HG03108 (cell line): ENCODE measurements around the gene CHCHD1.
"Not testable (repeated sequence)": the region's sequence is repeated elsewhere in the genome, so short reads cannot be mapped to it uniquely, and the experiment has no call there.

Source experiments
- ATAC-seq: cut with Tn5 transposase; IDR thresholded peaks from one replicate; pipeline ENCODE4 v1.9.1; 2021; ENCODE audit warnings: moderate library complexity; ENCODE audit not compliant: unreplicated experiment

The CHCHD1 gene

GRCh38 chr10:73809061-73809818 is 27.4 kb downstream of the CHCHD1 start:
- no peak for ATAC-seq

- ATAC-seq = no peak
Observed at GRCh38 chr10:73810358-73810734, 28.5 kb downstream of the CHCHD1 start.

DNA sequence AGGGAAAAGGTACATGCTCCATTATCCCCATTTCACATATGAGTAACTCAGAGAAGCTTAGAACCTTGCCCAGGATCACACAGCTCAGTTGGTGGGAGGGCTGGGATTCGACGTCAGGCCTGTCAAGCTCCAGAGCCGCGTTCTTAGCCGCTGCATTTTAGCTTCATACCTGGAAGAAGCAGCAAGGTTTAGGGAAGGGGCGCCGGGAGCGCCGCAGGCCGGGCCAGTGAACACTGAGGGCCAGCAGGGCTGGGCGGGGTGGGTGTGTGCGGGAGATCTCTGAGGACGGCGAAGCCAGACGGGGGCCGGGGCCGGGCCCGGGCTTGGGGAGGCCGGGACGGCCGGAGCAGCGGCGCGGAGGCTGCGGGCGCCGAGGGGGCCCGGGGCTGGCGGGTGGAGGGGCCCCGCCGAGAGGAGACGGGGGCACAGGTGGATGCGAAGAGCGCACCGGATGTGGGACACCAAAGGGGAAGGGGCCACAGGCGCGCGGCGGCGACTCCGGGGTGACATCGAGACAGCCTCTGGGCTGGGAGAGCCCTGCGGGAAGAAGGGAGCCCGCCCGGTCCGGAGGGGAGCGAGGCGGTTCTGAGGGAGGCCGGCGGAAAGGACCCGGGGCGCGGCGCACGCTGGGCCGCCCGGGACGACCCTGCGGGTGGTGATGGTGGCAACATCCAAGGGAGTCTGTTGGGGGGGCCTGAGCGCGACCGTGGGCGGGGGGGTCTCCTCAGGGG is 29.1 kb downstream of the CHCHD1 start:
- peak; percentile 26 for ATAC-seq

- no peak for ATAC-seq
Observed at GRCh38 chr10:73812657-73813056, 30.8 kb downstream of the CHCHD1 start.

- ATAC-seq = no peak
Observed at GRCh38 chr10:73813333-73813732, 31.5 kb downstream of the CHCHD1 start.

GRCh38 chr10:73814276-73814895 is 32.5 kb downstream of the CHCHD1 start:
- no peak for ATAC-seq

GRCh38 chr10:73814896-73815718 is 33.3 kb downstream of the CHCHD1 start:
- ATAC-seq = no peak

DNA sequence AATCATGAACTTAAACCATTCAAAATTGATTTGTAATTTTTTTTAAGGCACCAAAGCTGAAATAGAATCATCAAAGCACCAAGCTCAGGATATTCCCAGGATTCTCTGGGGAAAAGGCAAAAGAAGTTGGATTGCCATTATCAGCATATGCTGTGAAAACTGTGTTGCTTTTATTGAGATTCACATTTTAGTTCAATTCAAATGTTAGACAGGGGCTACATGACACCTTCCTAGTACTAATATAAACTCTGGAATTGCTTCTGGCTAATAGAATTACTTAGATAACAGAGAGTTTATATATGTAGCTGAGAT is 33.8 kb downstream of the CHCHD1 start:
- ATAC-seq = no peak

- ATAC-seq = no peak
Observed at GRCh38 chr10:73816917-73817729, 35.3 kb downstream of the CHCHD1 start.

DNA sequence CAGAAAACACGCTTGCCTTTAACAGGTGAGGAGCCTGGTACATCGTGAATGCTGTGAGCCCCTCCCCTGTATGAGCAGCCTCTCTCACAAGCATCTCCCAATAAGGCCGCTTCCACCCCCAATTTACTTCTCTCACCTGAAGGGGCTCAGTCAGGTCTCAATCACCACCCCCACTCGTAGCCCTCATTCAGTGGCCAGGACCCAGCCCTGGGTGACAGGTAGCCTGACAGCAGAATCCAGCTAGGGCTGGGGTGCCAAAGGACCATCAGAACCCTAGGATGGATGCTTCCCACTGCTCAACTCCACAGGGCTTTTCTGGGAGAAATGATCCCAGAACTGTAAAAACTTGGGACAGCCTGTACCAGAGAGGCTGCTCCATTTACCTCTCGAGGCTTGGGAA is 36.0 kb downstream of the CHCHD1 start:
- no peak for ATAC-seq

- ATAC-seq = no peak
Observed at GRCh38 chr10:73818402-73818801, 36.6 kb downstream of the CHCHD1 start.

GRCh38 chr10:73819081-73819480 is 37.2 kb downstream of the CHCHD1 start:
- ATAC-seq = no peak

DNA sequence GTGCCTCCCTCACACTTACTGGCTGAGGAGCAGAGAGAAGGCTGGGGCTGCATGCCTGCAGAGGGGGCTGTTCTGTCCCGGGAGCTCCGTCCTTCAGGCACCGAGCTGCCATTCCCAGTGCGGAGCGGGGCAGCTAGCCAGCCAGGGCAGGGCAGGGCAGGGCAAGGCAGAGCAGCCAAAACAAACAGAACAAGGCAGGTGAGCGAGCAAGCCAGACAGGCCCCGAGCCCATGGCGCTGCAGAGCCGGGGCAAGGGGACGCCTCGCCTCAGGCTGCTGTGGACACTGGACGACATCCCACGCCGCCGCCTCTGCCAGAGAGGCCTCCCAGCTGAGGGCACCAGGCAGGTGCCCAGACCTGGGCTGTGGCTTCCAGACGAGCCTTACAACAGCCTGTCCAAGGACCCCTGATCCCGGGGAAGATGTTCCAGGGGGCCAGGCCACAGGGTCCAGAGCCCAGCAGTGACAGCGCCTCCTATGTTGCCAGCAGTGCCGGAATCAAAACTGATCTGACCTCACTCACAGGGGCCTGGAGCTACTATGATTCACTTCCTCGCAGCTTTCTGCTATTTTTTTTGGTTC is 37.8 kb downstream of the CHCHD1 start:
- ATAC-seq = no peak

DNA sequence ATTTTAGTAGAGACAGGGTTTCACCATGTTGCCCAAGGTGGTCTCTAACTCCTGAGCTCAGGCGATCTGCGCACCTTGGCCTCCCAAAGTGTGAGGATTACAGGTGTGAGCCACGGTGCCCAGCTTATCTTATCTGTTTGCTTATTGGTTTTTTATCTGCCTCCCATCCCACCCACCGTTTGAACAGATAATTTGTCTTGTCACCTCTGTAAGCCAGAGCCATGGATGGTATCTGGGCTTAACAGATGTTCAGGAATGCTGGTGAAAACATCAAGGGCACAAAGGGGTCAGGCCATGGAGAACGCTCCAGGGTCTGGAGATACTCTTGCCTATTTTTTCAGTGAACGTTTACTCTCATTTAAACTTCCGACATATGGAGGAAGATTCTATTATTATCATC is 41.5 kb downstream of the CHCHD1 start:
- no peak for ATAC-seq

- no peak for ATAC-seq
Observed at GRCh38 chr10:73824146-73824725, 42.4 kb downstream of the CHCHD1 start.

DNA sequence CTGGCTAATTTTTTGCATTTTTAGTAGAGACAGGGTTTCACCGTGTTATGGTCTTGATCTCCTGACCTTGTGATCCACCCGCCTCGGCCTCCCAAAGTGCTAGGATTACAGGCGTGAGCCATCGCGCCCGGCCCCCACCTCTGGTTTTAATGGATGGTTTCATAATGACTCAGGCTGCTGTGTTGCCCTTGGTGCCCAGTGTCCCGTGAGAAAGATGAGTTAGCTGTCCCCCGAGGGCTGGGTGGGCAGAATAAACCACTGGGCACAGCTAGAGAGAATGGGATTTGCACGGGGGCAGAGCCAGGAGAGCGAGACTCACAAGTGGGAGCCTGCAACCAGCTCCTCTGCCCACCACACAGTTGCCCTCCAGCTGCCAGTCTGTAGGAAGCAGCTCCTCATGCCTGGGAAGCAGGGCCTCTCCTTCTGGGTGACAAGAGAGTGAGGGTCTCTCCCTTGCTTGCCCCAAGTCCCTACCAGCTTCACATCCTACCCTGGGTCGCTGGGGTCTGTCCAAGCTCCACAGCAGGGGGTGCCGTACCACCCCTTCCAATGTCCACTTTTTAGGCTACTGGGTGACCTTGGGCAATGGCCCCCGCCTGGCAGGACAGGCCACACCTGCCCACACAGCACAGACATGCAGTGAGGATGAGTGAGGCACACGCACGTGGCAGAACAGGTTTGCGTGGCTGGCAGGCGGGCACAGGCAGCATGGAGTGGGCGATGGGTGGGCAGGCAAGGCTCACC is 45.7 kb downstream of the CHCHD1 start:
- no peak for ATAC-seq

DNA sequence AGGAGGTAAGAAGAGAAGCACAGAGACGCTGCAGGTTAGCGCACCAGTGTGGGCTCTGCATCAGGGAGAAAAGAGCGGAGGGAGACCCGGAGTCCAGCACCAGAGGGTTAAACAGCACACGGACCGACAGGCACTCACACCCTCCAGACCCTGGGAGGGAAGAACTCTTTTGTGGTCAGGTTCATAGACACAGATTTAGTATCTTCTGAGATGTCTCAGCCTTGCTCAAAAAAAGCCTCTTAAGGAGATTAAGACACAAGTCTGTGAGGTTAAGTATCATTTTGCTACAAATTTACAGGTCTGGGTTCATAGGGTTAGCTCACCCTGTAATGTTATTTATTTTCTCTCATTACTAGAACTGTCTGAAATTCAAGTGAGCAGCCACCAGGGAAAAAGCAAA is 46.3 kb downstream of the CHCHD1 start:
- no peak for ATAC-seq

GRCh38 chr10:73829090-73829489 is 47.2 kb downstream of the CHCHD1 start:
- not testable (repeated sequence) for ATAC-seq
